COLO829 (cell line): Measurements from ENCODE around the gene SERTAD4.
A peak's percentile ranks its signal among the peaks of the same experiment; 100 is the strongest.

Source experiments
- DNase-seq: peaks from one replicate; pipeline ENCODE4 v3.0.0; 2012; ENCODE audit warnings: low spot score

The SERTAD4 gene

DNA sequence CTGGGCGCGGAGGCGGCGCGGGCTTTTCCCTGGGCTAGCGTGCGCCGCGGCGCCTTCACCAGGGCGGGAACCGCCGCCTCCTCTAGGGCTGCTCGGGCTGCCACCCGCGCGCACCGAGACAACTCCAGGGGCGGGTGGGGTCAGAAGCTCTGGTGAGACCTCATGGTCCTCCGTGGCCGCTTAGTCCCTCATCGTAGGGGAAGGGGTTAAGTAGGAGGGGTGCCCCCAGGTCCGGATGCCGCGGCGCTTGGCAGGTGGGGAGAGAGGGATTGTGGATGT is 559 bp downstream of the SERTAD4 start:
- no peak for DNase-seq

DNA sequence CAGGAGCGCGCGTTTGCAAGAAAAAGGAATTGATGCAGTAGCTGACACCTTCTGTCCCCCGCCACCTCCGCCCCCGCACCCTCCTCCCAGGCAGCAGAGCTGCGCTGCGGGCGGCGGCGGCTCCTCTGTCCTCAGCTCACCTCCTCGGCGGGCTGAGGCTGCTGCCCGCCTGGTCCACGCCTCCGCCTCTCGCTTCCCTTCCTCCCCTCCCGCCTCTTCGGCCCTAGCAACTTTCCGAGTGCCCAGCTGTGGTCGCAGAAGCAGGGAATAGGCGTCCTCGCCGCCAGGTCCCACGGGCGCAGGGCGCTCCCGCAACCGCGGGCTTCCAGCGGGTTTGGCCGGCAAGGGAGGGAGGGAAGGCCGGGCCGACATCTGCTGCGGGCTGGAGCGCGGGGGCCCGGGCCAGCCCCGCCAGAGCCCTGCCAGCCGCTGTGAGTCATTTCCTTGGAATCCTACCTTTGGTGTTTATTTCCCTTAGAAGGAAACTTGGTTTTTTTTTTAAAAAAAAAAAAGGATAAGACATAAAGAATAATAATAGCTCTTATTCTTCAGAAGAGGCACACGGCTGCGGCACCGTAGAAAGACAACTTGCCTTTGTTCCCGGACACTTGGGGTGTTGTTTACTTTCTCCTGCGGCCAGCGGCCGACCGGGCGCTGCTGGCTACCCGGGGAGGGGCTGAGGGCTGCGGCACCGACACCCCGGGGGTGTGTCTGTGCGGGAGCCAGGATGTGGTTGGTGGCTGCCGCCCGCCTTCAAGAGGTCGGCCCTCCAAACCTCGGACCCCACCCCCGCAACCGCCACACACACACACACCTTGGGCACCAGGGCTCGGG is 1.1 kb downstream of the SERTAD4 start:
- peak; percentile 51 for DNase-seq

DNA sequence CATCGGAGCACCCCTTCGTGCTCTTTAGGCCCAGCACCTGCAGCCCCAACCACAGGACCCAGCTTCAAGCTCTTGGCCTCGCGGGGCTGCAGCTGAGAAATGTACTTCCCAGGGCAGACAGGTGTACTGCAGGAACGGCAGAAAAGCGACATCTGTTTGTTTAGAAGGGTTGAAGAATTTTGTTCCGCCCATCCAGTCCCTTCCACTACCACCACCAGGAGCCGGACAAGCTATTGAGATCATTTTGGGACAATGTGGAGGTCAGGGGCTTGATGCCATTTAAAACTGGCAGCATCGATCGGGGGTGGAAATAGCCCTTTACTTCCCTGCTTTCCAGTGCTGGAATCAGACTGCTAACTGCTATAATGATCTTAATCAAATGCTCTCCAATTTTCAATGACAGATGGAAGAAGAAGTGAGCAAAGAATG is 1.7 kb downstream of the SERTAD4 start:
- no peak for DNase-seq

DNA sequence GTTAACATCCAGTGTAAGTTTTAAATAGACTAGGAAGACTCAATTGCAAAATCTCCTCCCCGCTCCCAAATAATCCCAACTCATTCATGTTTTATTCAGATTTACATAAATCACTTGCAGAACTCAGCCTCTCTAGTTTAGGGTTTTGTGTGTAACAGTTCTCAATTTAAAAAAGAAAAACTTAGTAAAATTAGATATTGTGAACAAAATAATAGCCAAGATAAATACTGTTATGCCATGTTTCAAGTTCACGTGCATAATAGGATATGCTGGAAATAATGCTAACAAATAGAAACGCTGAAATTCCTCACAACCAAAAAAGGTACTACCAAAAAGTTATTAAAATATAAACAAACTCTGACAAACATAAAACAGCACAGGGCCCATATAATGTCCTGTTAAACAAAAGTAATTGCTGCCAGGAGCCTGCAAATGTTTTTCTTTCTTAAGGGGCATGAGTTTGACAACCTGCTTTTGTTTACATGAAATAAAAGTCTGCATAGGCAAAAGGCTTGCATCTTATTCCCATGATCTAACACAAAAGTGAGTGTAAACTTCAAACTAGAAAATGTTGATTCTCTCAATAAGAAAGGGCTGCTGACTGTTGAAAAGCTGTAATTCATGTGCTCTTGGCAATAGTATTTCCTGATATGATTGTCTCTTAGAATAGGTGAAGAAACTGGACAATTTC is 2.9 kb downstream of the SERTAD4 start:
- DNase-seq: no peak

- DNase-seq: no peak
Observed at GRCh38 chr1:210236386-210236839, 3.8 kb downstream of the SERTAD4 start.

GRCh38 chr1:210236840-210237409 is 4.3 kb downstream of the SERTAD4 start:
- no peak for DNase-seq

GRCh38 chr1:210237479-210237878 is 4.9 kb downstream of the SERTAD4 start:
- no peak for DNase-seq

DNA sequence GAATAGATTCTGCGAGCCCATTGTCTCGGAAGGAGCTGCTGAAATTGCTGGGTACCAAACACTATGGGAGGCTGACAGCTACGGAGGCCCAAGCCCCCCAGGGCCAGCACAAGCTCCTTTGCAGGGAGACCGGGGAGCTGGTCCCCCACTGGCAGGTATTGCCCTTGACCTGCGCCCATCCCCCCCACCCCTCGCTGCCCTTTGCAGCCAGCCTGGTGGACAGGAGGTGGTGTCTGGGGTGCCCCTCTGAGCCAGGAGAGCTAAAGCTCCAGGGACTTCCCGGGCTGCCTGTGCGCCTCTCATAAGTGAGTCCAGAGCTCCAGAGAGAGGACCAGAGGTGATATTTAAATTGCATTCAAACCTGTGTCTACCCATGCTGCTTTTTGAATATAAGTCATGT is 5.4 kb downstream of the SERTAD4 start:
- DNase-seq: no peak

DNA sequence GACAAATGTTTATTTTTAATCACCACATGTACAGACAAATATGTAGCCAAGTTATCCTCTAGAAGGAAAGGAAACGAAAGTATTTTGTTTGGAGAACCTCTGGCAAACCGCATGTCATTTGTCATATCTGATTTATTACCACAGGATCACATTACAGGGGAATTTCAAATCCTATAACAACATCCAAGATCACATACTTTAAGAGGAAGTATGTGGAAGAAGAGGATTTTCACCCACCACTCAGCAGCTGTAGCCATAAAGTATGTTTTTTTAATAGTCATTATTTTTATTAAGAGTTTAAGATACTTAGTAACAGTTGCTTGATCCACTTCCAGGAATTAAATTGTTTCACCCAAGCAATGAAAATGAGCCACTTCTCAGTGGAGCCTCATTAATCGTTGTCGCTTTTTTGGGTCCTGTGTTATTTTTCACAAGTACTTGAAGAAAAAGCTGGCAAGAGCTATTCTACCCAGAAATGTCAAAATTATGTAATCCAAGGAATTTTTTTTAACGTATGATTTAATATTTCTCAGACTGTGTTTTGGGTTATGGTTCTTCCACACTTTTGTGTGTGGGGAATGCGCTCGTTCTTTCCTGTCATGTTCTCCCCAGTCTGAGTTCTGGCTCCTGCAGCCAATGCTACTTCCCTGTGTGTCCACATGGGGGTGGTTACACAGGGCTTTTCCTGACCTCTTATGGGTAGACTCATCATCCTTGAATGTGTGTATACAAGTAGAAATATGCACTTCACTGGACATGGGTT is 6.9 kb downstream of the SERTAD4 start:
- no peak for DNase-seq

GRCh38 chr1:210241121-210241520 is 8.5 kb downstream of the SERTAD4 start:
- no peak for DNase-seq

- no peak for DNase-seq
Observed at GRCh38 chr1:210244746-210245367, 12.3 kb downstream of the SERTAD4 start.

DNA sequence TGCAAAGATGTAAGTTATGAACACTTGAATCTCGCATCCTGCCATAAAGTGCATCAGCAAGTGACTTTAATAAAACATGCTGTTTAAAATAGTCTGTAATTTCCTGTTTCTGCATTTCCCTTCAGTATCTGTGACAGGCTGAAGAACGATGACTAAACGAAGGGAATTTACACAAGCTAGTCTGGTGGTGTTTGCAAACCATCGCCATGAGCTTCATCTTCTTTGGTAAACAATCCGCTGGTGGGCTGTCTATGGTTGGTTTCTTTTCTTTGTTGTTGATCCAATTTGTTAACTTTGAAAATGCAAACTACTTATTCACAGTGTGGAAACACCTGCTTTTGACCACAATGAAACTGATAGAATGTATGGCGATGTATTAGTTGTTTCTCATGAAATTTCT is 13.9 kb downstream of the SERTAD4 start:
- DNase-seq: no peak

DNA sequence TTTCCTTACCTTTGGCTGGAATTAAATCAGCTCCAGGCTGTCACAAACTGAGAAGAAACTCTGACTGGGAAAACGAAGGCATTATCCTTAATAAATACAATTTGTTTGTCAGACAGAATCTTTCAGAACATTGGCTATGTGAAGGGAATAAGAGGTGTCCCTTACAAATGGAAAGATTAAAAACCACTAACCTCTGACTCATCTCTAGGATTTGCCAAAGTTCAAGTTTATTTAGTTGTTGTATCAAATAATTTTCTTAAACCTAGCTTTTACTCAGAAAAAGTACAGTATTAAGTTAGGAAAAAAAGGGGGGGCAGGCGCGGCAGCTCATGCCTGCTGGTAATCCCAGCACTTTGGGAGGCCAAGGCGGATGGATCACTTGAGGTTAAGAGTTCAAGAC is 15.7 kb downstream of the SERTAD4 start:
- DNase-seq: no peak

GRCh38 chr1:210250665-210250997 is 18.0 kb downstream of the SERTAD4 start:
- DNase-seq: no peak

DNA sequence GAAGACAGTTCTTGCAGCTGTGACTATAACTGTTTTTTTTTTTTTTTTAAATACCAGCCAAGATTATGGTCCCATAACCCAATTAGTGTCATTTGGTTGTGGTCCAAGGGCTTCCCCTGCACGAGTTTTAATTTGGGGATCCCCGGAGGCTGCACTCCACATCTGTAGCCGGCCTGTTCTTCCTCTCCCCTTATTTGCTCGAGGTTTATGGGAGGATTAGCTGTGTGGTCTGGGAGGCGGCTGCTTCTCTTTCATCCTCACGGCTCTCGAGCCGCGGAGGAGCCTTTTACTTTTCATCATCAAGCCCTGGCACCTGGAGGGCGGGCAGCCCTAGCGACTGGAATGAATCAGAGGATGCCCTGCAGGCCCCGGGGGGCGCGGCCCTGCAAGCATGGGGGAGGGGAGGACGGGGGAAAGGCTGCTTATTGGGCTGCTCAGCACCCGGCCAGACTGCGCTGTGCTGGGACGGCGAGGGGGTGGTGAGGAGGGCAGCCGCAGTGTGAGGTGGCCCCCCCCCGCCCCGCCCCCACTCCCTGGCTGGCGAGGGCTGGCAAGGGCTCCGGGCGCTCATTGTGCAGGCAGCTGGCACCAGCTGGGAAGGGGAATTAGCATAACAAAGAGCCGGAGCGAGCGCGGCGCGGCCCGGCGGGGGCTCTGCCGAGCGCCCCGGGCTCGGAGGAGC is 18.5 kb downstream of the SERTAD4 start:
- DNase-seq: peak; percentile 46

- DNase-seq: no peak
Observed at GRCh38 chr1:210251680-210252490, 19.3 kb downstream of the SERTAD4 start.

GRCh38 chr1:210252621-210253051 is 20.0 kb downstream of the SERTAD4 start:
- DNase-seq: no peak

- DNase-seq: no peak
Observed at GRCh38 chr1:210254298-210254697, 21.7 kb downstream of the SERTAD4 start.

DNA sequence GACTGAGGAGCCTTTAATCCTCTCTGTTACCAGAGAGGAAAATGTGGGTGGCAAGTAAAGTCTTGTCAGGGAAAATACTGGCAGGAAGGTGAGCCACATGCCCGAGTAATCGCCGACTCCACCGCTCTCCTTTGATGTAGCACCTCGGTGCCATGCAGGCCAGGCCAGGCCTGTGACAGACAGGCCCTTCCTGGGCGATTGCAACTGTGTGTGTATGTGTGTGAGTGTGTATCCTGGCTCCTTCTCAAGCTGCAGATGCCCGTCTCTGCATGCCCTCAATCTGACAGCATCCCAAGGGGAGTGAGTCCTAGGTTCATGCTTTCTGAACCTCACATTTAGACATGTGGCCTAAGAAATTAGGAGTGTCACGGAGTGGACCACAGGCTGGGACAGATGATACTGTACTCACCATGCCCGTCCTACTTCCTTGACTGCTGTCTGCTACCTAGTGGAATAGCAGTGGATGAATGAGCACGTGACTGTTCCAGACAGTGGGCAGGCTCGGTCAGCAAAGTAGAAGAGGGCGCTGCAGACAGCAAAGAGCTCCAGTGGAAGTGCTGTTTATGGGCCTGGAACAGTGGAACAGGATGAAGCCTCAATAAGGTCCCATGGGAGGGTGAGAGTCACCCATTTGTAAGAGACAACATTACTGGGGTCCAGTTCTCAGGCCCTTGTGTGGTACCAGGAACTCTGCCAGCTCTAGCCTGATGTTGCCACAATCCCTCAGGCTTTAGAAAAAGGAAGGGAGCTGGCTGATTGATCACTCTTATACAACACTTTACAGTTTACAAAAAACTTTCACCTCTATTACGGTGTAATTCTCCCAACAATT is 25.3 kb downstream of the SERTAD4 start:
- DNase-seq: no peak

DNA sequence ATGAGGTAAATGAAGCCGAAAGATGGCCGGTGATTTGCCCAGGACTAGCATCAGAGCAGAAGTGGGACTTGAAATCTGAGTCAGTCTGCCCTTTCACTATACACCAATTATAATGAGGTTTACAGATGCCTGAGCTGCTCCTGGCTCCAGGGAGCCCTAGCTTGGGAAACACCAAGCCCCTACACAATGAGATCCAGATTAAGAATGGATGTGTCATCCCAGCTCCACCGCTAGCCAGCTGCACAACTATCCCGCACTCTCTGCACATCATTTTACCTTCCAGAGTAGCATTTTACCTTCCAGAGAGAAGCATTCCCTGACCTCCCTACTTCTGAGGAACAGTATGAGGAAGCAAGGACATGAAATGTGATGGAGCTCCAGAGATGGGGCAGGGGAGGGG is 27.0 kb downstream of the SERTAD4 start:
- DNase-seq: no peak
